Nephron (organoid): ENCODE data around the gene GDF10.

Experiments used
- H3K27ac Mint-ChIP-seq, 3 experiments: 2 replicates each; pipeline ENCODE4 v1.8.0; 2020; ENCODE audit warnings: mixed read lengths in 3 of 3, mild to moderate bottlenecking in 2 of 3, moderate library complexity in 1 of 3
- H3K27me3 Mint-ChIP-seq: 2 replicates; pipeline ENCODE4 v1.8.0; 2021; ENCODE audit warnings: low read depth, mild to moderate bottlenecking, moderate library complexity, mixed read lengths
- H3K36me3 Mint-ChIP-seq: 2 replicates; pipeline ENCODE4 v1.8.0; 2020; ENCODE audit warnings: low read depth, mixed read lengths
- H3K4me1 Mint-ChIP-seq: 2 replicates; pipeline ENCODE4 v1.8.0; 2020; ENCODE audit warnings: mixed read lengths
- H3K4me3 Mint-ChIP-seq, 3 experiments: 2 replicates each; pipeline ENCODE4 v1.8.0; 2020; ENCODE audit warnings: mild to moderate bottlenecking in 3 of 3, mixed read lengths in 3 of 3, moderate library complexity in 2 of 3
- H3K9me3 Mint-ChIP-seq: 2 replicates; pipeline ENCODE4 v1.8.0; 2020; ENCODE audit warnings: mixed read lengths
- TF ChIP-seq, protein P1 (sequence below), 3 experiments: fragments of 200-600 bp; sonication (generic); IDR thresholded peaks; one replicate each; pipeline ENCODE4 v1.5.0; 2021; ENCODE audit warnings: antibody characterized with exemption in 3 of 3; ENCODE audit not compliant: unreplicated experiment in 3 of 3

Gene GDF10

DNA sequence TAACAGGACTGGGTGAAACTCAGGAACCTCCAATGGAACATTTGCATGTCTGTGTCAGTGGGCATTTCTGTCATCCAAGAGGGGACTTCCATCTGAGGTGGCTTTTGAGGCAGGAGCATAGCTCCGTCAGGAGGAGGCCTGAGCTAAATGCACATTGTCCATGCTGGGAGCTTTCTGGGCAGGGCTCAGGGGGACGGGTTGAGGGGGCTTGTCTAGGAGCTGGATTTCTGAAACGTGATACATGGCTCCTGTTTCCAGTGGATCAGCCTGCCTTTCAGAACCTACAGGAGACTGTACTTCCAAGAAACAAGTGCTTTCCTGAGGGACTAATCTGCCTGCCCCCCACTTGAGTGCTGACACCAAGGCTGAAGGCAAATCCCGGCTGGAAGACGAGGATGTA, 40.5 kb upstream of the GDF10 start:
- TF ChIP-seq, protein P1, sequence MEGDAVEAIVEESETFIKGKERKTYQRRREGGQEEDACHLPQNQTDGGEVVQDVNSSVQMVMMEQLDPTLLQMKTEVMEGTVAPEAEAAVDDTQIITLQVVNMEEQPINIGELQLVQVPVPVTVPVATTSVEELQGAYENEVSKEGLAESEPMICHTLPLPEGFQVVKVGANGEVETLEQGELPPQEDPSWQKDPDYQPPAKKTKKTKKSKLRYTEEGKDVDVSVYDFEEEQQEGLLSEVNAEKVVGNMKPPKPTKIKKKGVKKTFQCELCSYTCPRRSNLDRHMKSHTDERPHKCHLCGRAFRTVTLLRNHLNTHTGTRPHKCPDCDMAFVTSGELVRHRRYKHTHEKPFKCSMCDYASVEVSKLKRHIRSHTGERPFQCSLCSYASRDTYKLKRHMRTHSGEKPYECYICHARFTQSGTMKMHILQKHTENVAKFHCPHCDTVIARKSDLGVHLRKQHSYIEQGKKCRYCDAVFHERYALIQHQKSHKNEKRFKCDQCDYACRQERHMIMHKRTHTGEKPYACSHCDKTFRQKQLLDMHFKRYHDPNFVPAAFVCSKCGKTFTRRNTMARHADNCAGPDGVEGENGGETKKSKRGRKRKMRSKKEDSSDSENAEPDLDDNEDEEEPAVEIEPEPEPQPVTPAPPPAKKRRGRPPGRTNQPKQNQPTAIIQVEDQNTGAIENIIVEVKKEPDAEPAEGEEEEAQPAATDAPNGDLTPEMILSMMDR (IDR thresholded peaks at IDR 0.05; ENCODE audit: unreplicated experiment in 3 of 3): no peak
- H3K36me3 Mint-ChIP-seq: no peaks in the 10 kb centered on the region
- peaks cover 39% of the 10 kb centered on the region for H3K27me3 Mint-ChIP-seq
- H3K4me1 Mint-ChIP-seq: peaks cover 13% of the 10 kb centered on the region
- no peaks in the 10 kb centered on the region for H3K9me3 Mint-ChIP-seq
- no peak overlapping the region for H3K27ac Mint-ChIP-seq
- H3K4me3 Mint-ChIP-seq: no peak overlapping the region

DNA sequence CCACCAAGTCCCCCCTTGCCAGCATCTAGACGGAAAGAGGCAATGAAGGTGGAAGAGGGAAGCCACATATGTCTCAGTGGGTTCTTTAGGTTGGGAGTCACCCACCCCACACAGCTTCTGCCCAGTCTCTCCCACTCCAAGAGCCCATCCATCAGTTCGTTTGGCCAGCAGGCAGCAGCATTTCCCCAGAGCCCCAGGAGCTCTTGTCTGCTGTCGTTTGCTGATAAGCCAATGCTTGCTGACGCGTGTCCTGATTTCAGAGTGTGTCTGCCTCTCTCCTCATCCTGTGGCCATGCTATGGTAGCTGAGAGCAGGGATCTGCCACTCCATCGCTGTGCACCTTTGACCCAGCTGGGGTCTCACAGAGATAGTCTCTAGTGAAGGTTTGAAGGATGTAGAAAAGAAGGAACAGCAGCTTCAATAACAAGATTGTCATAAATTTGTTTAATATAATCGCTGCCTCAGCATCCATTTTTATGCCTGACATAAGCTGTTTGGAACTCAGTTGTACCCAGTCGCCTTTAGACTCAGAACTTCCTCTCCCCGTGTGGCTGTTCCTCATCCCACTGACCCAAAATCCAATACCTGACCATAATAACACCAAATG, 39.4 kb upstream of the GDF10 start:
- H3K36me3 Mint-ChIP-seq: no peaks in the 10 kb centered on the region
- TF ChIP-seq, protein P1 (IDR thresholded peaks at IDR 0.05; ENCODE audit: unreplicated experiment in 3 of 3): no peak
- peaks cover 1% of the 10 kb centered on the region for H3K4me1 Mint-ChIP-seq
- H3K27ac Mint-ChIP-seq: no peak overlapping the region
- no peaks in the 10 kb centered on the region for H3K9me3 Mint-ChIP-seq
- H3K4me3 Mint-ChIP-seq: no peak overlapping the region
- H3K27me3 Mint-ChIP-seq: peaks cover 37% of the 10 kb centered on the region

DNA sequence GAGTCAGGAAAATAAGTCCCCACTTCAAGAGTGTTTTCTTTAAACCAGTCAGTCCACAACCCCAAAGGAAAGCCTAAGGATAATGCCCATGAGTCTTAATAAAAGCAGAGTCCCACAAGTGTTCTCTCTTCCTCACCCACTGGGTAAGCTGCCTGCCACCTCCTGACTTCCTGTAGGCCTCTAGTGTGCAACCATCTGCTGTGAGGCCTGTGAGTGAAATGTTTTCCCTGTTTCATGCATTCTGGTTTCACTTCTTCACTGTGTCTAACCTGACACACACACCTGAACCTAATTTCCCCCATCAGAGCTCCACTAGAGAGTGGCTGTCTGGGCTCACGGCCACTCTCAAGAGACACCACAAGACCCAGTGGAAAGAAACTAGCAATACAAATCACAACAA, 38.9 kb upstream of the GDF10 start:
- H3K27ac Mint-ChIP-seq: no peak overlapping the region
- H3K36me3 Mint-ChIP-seq: no peaks in the 10 kb centered on the region
- no peak overlapping the region for H3K4me3 Mint-ChIP-seq
- no peaks in the 10 kb centered on the region for H3K4me1 Mint-ChIP-seq
- peaks cover 32% of the 10 kb centered on the region for H3K27me3 Mint-ChIP-seq
- TF ChIP-seq, protein P1 (IDR thresholded peaks at IDR 0.05; ENCODE audit: unreplicated experiment in 3 of 3): no peak
- H3K9me3 Mint-ChIP-seq: no peaks in the 10 kb centered on the region

DNA sequence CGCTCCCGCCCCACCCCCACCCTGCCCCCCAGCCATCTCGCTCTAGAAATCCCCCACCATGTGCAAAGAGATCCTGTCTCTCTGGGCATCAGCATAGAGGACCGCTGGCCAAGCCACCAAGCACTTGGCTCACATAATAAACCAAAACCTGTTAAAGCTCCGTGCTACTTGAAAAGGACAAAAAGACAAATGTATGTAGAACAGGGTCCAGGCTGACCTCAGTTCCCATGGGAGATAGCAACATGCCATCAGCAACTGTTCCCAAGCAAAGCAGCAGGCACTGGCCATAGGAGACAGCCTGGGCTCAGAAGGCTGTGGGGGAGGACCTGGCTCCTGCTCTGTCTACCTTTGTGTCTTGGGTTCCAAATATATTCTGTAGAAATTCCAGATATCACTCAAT, 38.4 kb upstream of the GDF10 start:
- H3K9me3 Mint-ChIP-seq: no peaks in the 10 kb centered on the region
- no peaks in the 10 kb centered on the region for H3K36me3 Mint-ChIP-seq
- no peak overlapping the region for H3K4me3 Mint-ChIP-seq
- peaks cover 31% of the 10 kb centered on the region for H3K27me3 Mint-ChIP-seq
- TF ChIP-seq, protein P1 (IDR thresholded peaks at IDR 0.05; ENCODE audit: unreplicated experiment in 3 of 3): no peak
- no peak overlapping the region for H3K27ac Mint-ChIP-seq
- no peaks in the 10 kb centered on the region for H3K4me1 Mint-ChIP-seq

DNA sequence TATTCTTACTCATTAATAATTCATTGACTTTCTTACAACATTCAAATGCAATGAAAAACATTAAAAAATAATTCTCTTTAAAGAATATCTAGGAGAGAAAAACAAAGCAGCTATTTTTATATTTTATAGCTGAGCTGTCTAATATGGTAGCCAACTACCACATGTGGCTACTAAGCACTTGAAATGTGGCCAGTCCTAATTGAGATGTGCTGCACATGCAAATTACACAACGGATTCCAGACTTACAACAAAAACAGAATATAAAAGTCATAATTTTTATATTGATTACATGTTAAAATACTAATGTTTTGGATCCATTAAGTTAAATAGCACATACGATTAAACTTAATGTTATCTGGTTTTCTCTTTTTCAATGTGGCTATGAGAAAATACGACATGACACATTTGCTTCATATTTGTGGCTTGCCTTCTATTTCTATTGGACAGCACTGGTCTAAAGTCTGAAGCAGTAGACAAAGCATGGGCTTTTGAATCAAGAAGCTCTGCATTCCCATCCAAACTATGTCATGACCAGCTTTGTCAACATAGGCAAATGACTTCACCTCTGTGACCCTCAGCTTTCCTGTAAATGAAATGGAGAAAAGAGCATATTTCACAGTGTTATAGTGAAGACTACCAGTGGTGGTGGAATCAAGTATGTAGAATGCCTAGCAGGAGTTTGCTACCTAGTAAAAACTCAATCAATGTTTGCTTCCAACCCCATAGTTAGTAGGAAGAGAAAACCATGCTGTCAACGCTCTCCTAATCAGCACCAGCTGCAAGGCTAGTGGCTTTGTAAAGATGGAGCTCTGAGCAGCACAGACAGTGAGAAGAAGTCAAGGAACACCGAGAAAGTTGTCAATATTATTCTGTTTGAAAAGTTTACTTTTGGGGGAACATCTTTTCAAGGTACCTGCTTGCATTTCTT, 37.1 kb upstream of the GDF10 start:
- Mint-ChIP-seq H3K4me1 (no peaks in the 10 kb centered on the region), H3K27me3 (peaks cover 36% of the 10 kb centered on the region), H3K27ac (no peak overlapping the region), H3K9me3 (no peaks in the 10 kb centered on the region), H3K36me3 (no peaks in the 10 kb centered on the region), H3K4me3 (no peak overlapping the region)
- TF ChIP-seq, protein P1 (IDR thresholded peaks at IDR 0.05; ENCODE audit: unreplicated experiment in 3 of 3): no peak
